Pons (tissue), 1 donor: ENCODE measurements around the gene FBXL16.

Experiments used
- DNase-seq: peaks from one replicate; pipeline ENCODE4 v3.0.0-alpha.2; 2016; ENCODE audit warnings: low spot score

FBXL16 gene

GRCh38 chr16:660459-661183 lies 45.0 kb downstream of the FBXL16 start:
- peak; percentile 84 for DNase-seq

DNA sequence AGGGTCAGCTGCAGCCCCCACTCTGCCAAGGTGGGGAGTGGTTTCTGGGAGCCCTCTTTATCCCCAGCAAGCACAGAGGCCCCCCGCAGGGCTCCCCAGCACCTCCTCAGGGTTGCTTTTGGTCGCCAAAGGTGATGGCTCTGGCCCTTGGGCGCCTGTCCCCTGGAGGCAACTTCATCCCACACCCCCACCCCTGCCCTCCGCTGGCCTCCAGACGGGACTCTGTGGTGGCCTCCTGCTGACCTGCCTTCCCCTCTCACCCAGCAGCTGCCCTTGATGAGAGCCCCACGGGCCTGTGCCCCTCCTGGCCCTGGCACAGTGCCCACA lies 45.5 kb downstream of the FBXL16 start:
- no peak for DNase-seq

DNA sequence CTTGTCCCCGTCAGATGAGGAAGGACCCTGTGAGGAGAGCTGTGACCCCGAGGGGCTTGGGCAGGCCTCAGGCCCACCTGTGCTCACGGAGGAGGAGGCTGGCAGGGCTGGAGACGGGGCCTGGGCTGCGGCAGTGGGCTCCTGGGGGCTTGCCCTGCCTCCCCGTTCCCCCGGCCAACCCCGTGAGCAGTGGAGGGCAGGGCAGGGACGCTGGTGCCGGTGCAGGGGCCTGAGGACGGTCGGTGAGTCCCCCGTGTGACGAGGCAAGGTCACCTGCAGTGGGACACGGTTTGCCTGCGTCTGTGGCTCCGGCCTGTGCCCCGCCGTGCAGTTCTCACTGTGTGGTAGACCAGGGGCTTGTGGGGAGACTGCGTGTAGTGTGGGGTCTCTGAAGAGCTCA lies 46.0 kb downstream of the FBXL16 start:
- no peak for DNase-seq

- DNase-seq: no peak
These were observed 46.7 kb downstream of the FBXL16 start for GRCh38 chr16:658679-659571.

GRCh38 chr16:657487-657886 lies 48.1 kb downstream of the FBXL16 start:
- DNase-seq: no peak

DNA sequence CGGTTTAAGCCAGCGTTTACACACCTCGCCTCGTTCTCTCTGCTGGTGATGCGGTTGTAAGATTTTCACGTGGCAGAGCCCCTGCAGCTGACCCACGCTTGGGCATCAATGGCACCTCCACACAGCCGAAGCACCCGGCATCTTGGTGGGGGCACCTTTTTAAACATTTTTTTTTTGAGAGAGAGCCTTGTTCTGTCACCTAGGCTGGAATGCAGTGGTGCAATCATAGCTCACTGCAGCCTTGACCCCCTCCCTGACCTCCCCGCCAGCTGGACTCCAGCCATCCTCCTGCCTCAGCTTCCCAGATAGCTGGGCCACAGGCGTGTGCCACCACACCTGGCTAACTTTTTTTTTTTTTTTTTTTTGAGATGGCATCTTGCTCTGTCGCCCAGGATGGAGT lies 51.6 kb downstream of the FBXL16 start:
- DNase-seq: no peak

GRCh38 chr16:652454-653305 lies 52.9 kb downstream of the FBXL16 start:
- no peak for DNase-seq

- no peak for DNase-seq
These were observed 53.8 kb downstream of the FBXL16 start for GRCh38 chr16:651844-652243.

DNA sequence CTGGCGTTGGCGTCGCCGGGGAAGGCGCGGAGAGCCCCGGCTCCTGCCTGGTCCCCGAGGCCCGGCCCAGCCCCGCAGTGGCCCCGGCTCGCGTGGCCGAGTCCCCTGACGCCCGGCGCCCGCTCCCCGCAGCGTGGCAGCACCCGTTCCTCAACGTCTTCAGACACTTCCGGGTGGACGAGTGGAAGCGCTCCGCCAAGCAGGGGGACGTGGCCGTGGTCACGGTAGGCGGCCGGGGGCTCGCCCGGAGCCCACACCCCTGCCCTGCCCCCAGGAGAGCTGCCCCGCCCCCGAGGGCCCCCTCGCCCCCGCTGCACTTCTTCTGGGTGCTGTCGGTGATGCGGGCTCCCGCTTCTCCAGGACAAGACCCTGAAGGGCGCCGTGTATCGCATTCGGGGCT lies 56.0 kb downstream of the FBXL16 start:
- no peak for DNase-seq

- peak; percentile 87 for DNase-seq
These were observed 56.6 kb downstream of the FBXL16 start, which contains the start of gene WDR90 for GRCh38 chr16:648781-649589. Gene WDR90, plus strand, starts transcription at chr16:649365. Its CDS starts 52 bp downstream, at chr16:649417.

DNA sequence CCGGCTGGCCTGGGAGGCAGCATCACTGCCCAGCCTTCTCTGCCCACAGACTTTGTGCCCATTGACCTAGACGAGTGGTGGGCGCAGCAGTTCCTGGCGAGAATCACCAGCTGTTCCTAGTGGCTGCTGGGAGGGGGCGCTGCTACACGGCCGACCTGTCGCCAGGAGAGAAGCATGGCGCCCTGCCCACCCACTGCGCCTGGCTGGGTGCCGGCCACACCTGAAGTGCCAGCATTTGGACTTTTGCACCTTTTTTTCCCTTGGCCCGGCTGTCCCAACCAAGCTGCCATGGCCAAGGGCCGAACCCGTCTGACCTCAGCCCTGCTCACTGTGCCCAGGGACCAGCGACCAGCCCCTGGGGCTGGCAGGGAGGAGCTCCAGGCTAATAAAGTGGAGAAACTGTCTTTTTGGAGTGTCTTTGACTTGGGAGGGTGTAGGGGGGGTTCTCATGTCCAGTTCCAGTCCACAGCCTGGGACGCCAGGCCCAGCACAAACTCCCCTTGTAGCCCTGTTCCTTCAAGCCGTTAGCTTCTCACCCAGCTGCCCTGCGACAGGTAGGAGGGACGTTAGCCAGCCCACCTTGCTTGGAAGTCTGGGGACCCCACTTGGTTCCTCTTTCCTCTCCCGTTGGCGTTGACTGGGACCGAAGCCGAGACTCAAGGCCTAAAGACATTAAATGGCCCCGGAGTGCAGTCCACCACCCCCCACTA lies 57.4 kb downstream of the FBXL16 start:
- no peak for DNase-seq

- DNase-seq: no peak
These were observed 58.3 kb downstream of the FBXL16 start for GRCh38 chr16:647173-647902.

- no peak for DNase-seq
These were observed 58.9 kb downstream of the FBXL16 start for GRCh38 chr16:646679-647172.

- no peak for DNase-seq
These were observed 59.5 kb downstream of the FBXL16 start for GRCh38 chr16:645852-646678.

GRCh38 chr16:644556-644955 lies 61.0 kb downstream of the FBXL16 start:
- DNase-seq: no peak

GRCh38 chr16:643050-643368 lies 62.6 kb downstream of the FBXL16 start:
- DNase-seq: no peak
